ENCODE measurements around the gene PLSCR1.

PLSCR1 gene

DNA sequence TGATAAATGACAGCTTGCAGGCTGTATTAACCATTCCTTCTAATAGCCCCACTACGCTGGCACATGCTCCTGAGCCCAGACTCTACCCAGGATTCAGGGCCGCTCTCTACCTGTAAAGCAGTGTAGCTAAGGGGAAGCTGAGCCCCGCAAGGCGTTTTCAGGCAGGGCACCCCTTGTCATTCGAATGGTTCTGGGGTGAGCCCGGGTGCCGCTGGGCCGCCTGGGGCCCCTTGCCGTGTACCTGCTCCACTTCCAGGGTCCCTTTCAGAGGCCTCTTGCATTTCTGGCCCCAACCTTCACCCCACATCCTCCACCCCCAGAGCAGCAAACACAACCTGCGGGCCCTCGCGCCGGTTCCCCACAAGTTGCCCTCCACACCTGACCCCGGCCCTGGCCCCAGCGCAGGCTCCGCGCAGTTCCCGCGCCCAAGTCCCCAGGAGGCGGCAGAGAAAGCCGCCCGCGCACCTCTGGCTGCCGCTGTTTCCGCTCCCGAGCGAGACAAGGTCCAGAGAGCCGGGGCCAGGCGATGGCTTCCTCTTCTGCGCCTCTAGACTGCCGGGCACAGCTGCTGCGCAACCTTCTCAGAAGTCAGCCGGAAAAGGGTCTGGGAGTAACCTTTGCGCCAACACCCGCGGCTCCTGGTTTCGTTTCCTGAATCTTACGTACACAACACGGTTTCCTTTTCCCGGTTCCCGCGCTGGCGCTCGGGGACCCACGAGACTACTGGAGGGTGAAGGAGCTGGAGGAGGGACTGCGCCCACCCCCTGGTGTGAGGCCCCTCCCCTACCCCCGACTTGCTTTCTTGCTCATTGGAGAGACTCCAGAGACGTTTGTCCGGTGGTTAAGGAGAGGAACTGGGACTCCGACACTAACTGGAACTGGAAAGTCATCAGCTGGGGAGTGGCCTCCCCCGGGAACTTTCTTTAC lies at the start of gene PLSCR1:
PLSCR1 (minus strand) TSS at position 606 of the 927 bp plus-strand sequence. CDS start 8,055 bp downstream, outside the sequence.
- H3K36me3 Mint-ChIP-seq: peaks cover 4% of the 10 kb centered on the region
- H3K27ac Mint-ChIP-seq: peak within 1 kb of the TSS; percentile 83
- H3K4me3 Mint-ChIP-seq: peak within 1 kb of the TSS; percentile 92
- no peaks in the 10 kb centered on the region for H3K9me3 Mint-ChIP-seq (ENCODE audit: low read depth)
- no peaks in the 10 kb centered on the region for H3K27me3 Mint-ChIP-seq
- peaks cover 64% of the 10 kb centered on the region for H3K4me1 Mint-ChIP-seq (ENCODE audit: low read depth)

DNA sequence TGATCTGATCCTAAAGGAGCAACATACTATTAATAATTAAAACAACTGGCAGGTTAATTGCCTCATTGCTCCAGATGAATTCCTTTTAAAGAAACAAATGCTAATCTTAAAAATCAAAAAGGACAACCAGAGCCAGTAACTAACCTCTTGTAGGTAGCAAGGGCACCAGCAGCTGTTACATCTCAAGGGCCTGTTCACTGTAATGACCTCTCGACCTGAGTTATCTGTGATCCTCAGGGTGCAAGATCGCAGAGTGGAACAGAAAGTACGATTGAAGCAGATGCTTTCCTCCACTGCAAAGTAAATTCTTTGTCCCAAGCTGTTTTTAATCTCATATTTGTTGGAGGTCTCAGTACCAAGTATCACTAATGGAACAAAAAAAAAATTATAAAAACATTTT lies 49.4 kb upstream of the PLSCR1 start:
- no peaks in the 10 kb centered on the region for H3K4me1 Mint-ChIP-seq (ENCODE audit: low read depth)
- H3K27ac Mint-ChIP-seq: no peak overlapping the region
- peaks cover 2% of the 10 kb centered on the region for H3K27me3 Mint-ChIP-seq
- H3K4me3 Mint-ChIP-seq: no peak overlapping the region
- no peaks in the 10 kb centered on the region for H3K36me3 Mint-ChIP-seq
- no peaks in the 10 kb centered on the region for H3K9me3 Mint-ChIP-seq (ENCODE audit: low read depth)

- H3K9me3 Mint-ChIP-seq (ENCODE audit: low read depth): no peaks in the 10 kb centered on the region
- no peaks in the 10 kb centered on the region for H3K36me3 Mint-ChIP-seq
- no peaks in the 10 kb centered on the region for H3K4me1 Mint-ChIP-seq (ENCODE audit: low read depth)
- no peak overlapping the region for H3K4me3 Mint-ChIP-seq
- peaks cover 3% of the 10 kb centered on the region for H3K27me3 Mint-ChIP-seq
- no peak overlapping the region for H3K27ac Mint-ChIP-seq
These were observed 46.1 kb upstream of the PLSCR1 start for GRCh38 chr3:146590521-146590920.

GRCh38 chr3:146589899-146590508 lies 45.6 kb upstream of the PLSCR1 start:
- H3K36me3 Mint-ChIP-seq: no peaks in the 10 kb centered on the region
- H3K27ac Mint-ChIP-seq: no peak overlapping the region
- H3K9me3 Mint-ChIP-seq (ENCODE audit: low read depth): no peaks in the 10 kb centered on the region
- no peaks in the 10 kb centered on the region for H3K4me1 Mint-ChIP-seq (ENCODE audit: low read depth)
- H3K4me3 Mint-ChIP-seq: no peak overlapping the region
- peaks cover 3% of the 10 kb centered on the region for H3K27me3 Mint-ChIP-seq

DNA sequence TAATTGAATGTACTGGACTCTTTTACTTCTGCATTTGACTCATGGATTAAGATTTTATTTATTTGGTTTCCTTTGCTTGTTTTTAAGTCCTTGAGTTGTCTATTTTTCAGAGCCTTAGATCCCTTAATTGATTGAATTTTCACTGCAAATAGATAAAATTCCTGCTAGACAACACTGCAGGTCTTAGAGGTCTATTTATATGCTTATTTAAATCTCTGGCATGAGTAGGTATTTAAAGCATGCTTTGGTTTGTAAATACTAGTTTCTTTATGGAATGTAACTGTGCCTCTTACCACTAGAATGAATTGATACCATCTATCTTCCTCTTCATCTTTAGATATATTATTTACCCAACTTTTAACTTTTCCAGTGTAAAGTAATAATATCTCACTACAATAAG lies 40.7 kb upstream of the PLSCR1 start:
- Mint-ChIP-seq H3K27ac (no peak overlapping the region), H3K4me1 (ENCODE audit: low read depth) (no peaks in the 10 kb centered on the region), H3K27me3 (peaks cover 3% of the 10 kb centered on the region), H3K36me3 (peaks cover 4% of the 10 kb centered on the region), H3K9me3 (ENCODE audit: low read depth) (peaks cover 8% of the 10 kb centered on the region), H3K4me3 (no peak overlapping the region)

GRCh38 chr3:146581951-146582467 lies 37.6 kb upstream of the PLSCR1 start:
- Mint-ChIP-seq H3K4me1 (ENCODE audit: low read depth) (no peaks in the 10 kb centered on the region), H3K27me3 (peaks cover 3% of the 10 kb centered on the region), H3K36me3 (peaks cover 4% of the 10 kb centered on the region), H3K9me3 (ENCODE audit: low read depth) (peaks cover 8% of the 10 kb centered on the region), H3K4me3 (no peak overlapping the region), H3K27ac (no peak overlapping the region)

GRCh38 chr3:146581080-146581601 lies 36.7 kb upstream of the PLSCR1 start:
- peaks cover 8% of the 10 kb centered on the region for H3K9me3 Mint-ChIP-seq (ENCODE audit: low read depth)
- H3K27ac Mint-ChIP-seq: no peak overlapping the region
- H3K36me3 Mint-ChIP-seq: peaks cover 4% of the 10 kb centered on the region
- H3K4me1 Mint-ChIP-seq (ENCODE audit: low read depth): no peaks in the 10 kb centered on the region
- no peak overlapping the region for H3K4me3 Mint-ChIP-seq
- no peaks in the 10 kb centered on the region for H3K27me3 Mint-ChIP-seq

GRCh38 chr3:146577662-146578061 lies 33.3 kb upstream of the PLSCR1 start:
- Mint-ChIP-seq H3K9me3 (ENCODE audit: low read depth) (peaks cover 4% of the 10 kb centered on the region), H3K36me3 (no peaks in the 10 kb centered on the region), H3K27ac (no peak overlapping the region), H3K27me3 (no peaks in the 10 kb centered on the region), H3K4me3 (no peak overlapping the region), H3K4me1 (ENCODE audit: low read depth) (no peaks in the 10 kb centered on the region)

DNA sequence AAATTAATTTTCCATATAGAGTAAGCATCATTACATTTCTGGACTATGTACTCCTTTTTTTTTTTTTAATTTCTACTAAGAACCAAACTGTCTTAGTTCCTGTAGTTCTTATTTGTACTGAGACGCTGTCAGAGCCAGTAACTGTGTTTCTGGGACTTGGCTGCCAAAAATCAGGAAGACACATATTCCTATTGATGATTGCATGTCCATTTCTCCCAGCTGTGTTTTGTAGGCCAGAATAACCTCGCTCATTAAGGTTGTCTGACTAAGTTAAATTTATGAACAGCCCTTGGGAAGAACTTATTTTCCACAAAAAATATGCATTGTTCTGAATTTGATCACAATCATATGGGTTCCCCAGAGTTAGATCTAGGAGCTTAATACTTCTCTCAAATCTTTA lies 31.2 kb upstream of the PLSCR1 start:
- no peaks in the 10 kb centered on the region for H3K4me1 Mint-ChIP-seq (ENCODE audit: low read depth)
- H3K4me3 Mint-ChIP-seq: no peak overlapping the region
- no peaks in the 10 kb centered on the region for H3K9me3 Mint-ChIP-seq (ENCODE audit: low read depth)
- no peaks in the 10 kb centered on the region for H3K27me3 Mint-ChIP-seq
- no peaks in the 10 kb centered on the region for H3K36me3 Mint-ChIP-seq
- no peak overlapping the region for H3K27ac Mint-ChIP-seq

GRCh38 chr3:146574173-146574572 lies 29.8 kb upstream of the PLSCR1 start:
- no peak overlapping the region for H3K4me3 Mint-ChIP-seq
- H3K27me3 Mint-ChIP-seq: no peaks in the 10 kb centered on the region
- H3K9me3 Mint-ChIP-seq (ENCODE audit: low read depth): no peaks in the 10 kb centered on the region
- no peak overlapping the region for H3K27ac Mint-ChIP-seq
- H3K4me1 Mint-ChIP-seq (ENCODE audit: low read depth): no peaks in the 10 kb centered on the region
- H3K36me3 Mint-ChIP-seq: no peaks in the 10 kb centered on the region

DNA sequence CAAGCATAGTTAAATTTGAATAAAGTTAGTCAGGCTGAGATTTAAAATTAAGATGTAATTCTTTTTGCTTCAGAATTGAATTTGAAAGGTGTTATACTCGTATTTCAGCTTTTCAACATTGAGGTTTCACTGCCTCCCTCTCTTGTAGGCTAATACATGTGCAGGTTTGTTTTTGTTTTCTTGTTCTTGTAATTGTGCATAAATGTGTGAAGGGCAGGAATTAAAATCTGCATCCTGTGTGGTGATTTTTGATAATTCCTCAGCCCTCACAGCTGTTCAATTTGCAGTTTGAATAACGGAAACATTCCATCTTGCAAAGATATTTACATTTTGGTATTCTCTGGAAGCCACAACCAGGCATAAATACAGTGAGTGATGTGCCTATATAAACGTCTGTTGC lies 24.9 kb upstream of the PLSCR1 start:
- H3K4me1 Mint-ChIP-seq (ENCODE audit: low read depth): no peaks in the 10 kb centered on the region
- H3K9me3 Mint-ChIP-seq (ENCODE audit: low read depth): no peaks in the 10 kb centered on the region
- H3K27me3 Mint-ChIP-seq: peaks cover 2% of the 10 kb centered on the region
- no peak overlapping the region for H3K27ac Mint-ChIP-seq
- no peaks in the 10 kb centered on the region for H3K36me3 Mint-ChIP-seq
- no peak overlapping the region for H3K4me3 Mint-ChIP-seq

GRCh38 chr3:146566138-146566537 lies 21.7 kb upstream of the PLSCR1 start:
- Mint-ChIP-seq H3K27ac (no peak overlapping the region), H3K4me1 (ENCODE audit: low read depth) (no peaks in the 10 kb centered on the region), H3K27me3 (peaks cover 2% of the 10 kb centered on the region), H3K4me3 (no peak overlapping the region), H3K36me3 (peaks cover 4% of the 10 kb centered on the region), H3K9me3 (ENCODE audit: low read depth) (peaks cover 5% of the 10 kb centered on the region)

GRCh38 chr3:146561879-146562278 lies 17.5 kb upstream of the PLSCR1 start:
- no peak overlapping the region for H3K27ac Mint-ChIP-seq
- H3K36me3 Mint-ChIP-seq: peaks cover 4% of the 10 kb centered on the region
- no peaks in the 10 kb centered on the region for H3K27me3 Mint-ChIP-seq
- H3K4me1 Mint-ChIP-seq (ENCODE audit: low read depth): no peaks in the 10 kb centered on the region
- H3K4me3 Mint-ChIP-seq: no peak overlapping the region
- peaks cover 5% of the 10 kb centered on the region for H3K9me3 Mint-ChIP-seq (ENCODE audit: low read depth)

DNA sequence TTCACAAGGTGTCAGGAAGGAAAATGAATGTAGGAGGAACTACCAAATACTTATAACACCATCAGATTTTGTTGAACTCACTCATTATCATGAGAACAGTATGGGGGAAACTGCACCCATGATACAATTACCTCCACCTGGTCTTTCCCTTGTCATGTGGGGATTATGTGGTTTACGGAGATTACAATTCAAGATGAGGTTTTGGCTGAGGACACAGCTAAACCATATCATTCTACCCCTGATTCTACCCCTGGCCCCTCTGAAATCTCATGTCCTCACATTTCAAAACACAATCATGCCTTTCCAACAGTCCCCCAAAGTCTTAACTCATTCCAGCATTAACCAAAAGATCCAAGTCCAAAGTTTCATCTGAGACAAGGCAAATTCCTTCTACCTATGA lies 17.1 kb upstream of the PLSCR1 start:
- Mint-ChIP-seq H3K4me1 (ENCODE audit: low read depth) (no peaks in the 10 kb centered on the region), H3K4me3 (no peak overlapping the region), H3K9me3 (ENCODE audit: low read depth) (peaks cover 5% of the 10 kb centered on the region), H3K27me3 (no peaks in the 10 kb centered on the region), H3K27ac (no peak overlapping the region), H3K36me3 (peaks cover 4% of the 10 kb centered on the region)

GRCh38 chr3:146560678-146561077 lies 16.3 kb upstream of the PLSCR1 start:
- Mint-ChIP-seq H3K4me1 (ENCODE audit: low read depth) (no peaks in the 10 kb centered on the region), H3K36me3 (peaks cover 4% of the 10 kb centered on the region), H3K27me3 (no peaks in the 10 kb centered on the region), H3K27ac (no peak overlapping the region), H3K9me3 (ENCODE audit: low read depth) (peaks cover 5% of the 10 kb centered on the region), H3K4me3 (no peak overlapping the region)
